HG03139 (cell line): ENCODE data around the gene XPO4.
"Not testable (repeated sequence)": the region's sequence is repeated elsewhere in the genome, so short reads cannot be mapped to it uniquely, and the experiment has no call there.

Source experiments
- ATAC-seq: cut with Tn5 transposase; IDR thresholded peaks from one replicate; pipeline ENCODE4 v1.9.1; 2021; ENCODE audit not compliant: unreplicated experiment

Gene XPO4

GRCh38 chr13:20789665-20790064, 112.9 kb downstream of the XPO4 start:
- no peak for ATAC-seq

GRCh38 chr13:20788312-20788711, 114.2 kb downstream of the XPO4 start:
- ATAC-seq = no peak

GRCh38 chr13:20787180-20787579, 115.4 kb downstream of the XPO4 start:
- ATAC-seq = no peak

GRCh38 chr13:20782116-20782708, 120.3 kb downstream of the XPO4 start:
- no peak for ATAC-seq

GRCh38 chr13:20780317-20780716, 122.2 kb downstream of the XPO4 start:
- ATAC-seq = no peak

GRCh38 chr13:20779405-20779804, 123.1 kb downstream of the XPO4 start:
- ATAC-seq = no peak

- no peak for ATAC-seq
Observed at GRCh38 chr13:20778311-20778710, 124.2 kb downstream of the XPO4 start.

- no peak for ATAC-seq
Observed at GRCh38 chr13:20776751-20777150, 125.8 kb downstream of the XPO4 start.

GRCh38 chr13:20775961-20776360, 126.6 kb downstream of the XPO4 start:
- ATAC-seq = no peak

- ATAC-seq = no peak
Observed at GRCh38 chr13:20774746-20775145, 127.8 kb downstream of the XPO4 start.

GRCh38 chr13:20773194-20774080, 129.1 kb downstream of the XPO4 start, which contains the start of gene EEF1AKMT1:
Gene EEF1AKMT1 (minus strand): TSS chr13:20773961. CDS start chr13:20757598, 16,363 bp downstream.
- peak; percentile 72 for ATAC-seq

GRCh38 chr13:20772401-20773131, 130.0 kb downstream of the XPO4 start:
- ATAC-seq = no peak

- no peak for ATAC-seq
Observed at GRCh38 chr13:20769834-20770233, 132.7 kb downstream of the XPO4 start.

GRCh38 chr13:20769091-20769490, 133.5 kb downstream of the XPO4 start:
- ATAC-seq = no peak

GRCh38 chr13:20767309-20767943, 135.1 kb downstream of the XPO4 start:
- ATAC-seq = no peak

- no peak for ATAC-seq
Observed at GRCh38 chr13:20760872-20761271, 141.7 kb downstream of the XPO4 start.

- ATAC-seq = no peak
Observed at GRCh38 chr13:20754009-20754408, 148.5 kb downstream of the XPO4 start.

- ATAC-seq = no peak
Observed at GRCh38 chr13:20749377-20749776, 153.2 kb downstream of the XPO4 start.

GRCh38 chr13:20743830-20744404, 158.6 kb downstream of the XPO4 start:
- ATAC-seq = not testable (repeated sequence)

- ATAC-seq = no peak
Observed at GRCh38 chr13:20740021-20740420, 162.5 kb downstream of the XPO4 start.

GRCh38 chr13:20738616-20739015, 163.9 kb downstream of the XPO4 start:
- ATAC-seq = no peak
